ENCODE measurements around the gene POLR2A. TPM values are rescaled to one million over a fixed set of nuclear protein-coding genes. Genes with fewer than 3 reads are reported as not detected.

Gene POLR2A
- polyA plus RNA-seq, 3 donors, result 12.1 to 27.9 (median 25.4) TPM

DNA sequence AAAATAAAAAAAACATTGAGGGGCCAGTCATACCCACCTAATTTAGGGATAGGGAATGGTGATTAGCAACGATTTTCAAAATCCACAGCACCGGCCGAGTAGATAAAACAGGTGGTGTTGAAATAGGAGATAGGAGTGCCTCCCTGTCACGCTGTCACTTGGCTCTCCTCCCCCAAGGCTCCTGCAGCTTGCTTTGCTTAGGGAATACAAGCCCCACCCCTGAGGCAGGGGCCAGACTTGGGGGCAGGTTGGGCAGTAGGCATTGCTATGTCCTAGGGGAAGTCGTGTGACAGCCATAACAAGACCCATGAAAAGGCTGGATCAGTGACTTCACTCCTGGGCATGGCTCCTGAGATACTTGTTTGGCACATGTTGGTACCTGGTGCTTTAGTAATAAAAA, 25.8 kb downstream of the POLR2A start:
- Mint-ChIP-seq H3K36me3 (peaks cover 88 to 94% of the 10 kb centered on the region in 2 donors), H3K4me3 (no peak overlapping the region), H3K9me3 (no peaks in the 10 kb centered on the region), H3K27me3 (ENCODE audit: low read depth in 3 of 3) (peaks cover 0 to 2% (median 0%) of the 10 kb centered on the region in 3 donors), H3K27ac (no peak overlapping the region), H3K4me1 (peaks cover 7% of the 10 kb centered on the region)
- Histone ChIP-seq H3K4me1 (ENCODE audit: control insufficient read depth in 1 of 2, insufficient read depth in 2 of 2, low read length in 2 of 2) (peaks cover 1 to 6% of the 10 kb centered on the region in 2 donors), H3K9ac (ENCODE audit: insufficient read depth, low read length, poor library complexity, severe bottlenecking) (no peak overlapping the region), H3K9me3 (replicated peaks in 1 of 2; ENCODE audit: control insufficient read depth in 1 of 2, insufficient read depth in 1 of 2, low read length in 2 of 2) (no peaks in the 10 kb centered on the region), H3K27me3 (ENCODE audit: control insufficient read depth in 2 of 2, insufficient read depth in 2 of 2, low read length in 2 of 2) (no peaks in the 10 kb centered on the region), H3K36me3 (replicated peaks in 1 of 2; ENCODE audit: control insufficient read depth in 1 of 2, insufficient read depth in 2 of 2, low read length in 2 of 2) (peaks cover 81 to 95% of the 10 kb centered on the region in 2 donors), H3K4me3 (replicated peaks in 1 of 3; ENCODE audit: low read depth in 2 of 3, low read length in 3 of 3) (no peak overlapping the region), H3K27ac (ENCODE audit: low read depth in 1 of 2, low read length in 2 of 2) (no peak overlapping the region), H2AFZ (ENCODE audit: insufficient read depth, low read depth, low read length, poor library complexity, severe bottlenecking) (no peak overlapping the region), H3K79me2 (ENCODE audit: insufficient read depth, low read length) (no peaks in the 10 kb centered on the region), H4K20me1 (ENCODE audit: insufficient read depth, low read length) (peaks cover 33% of the 10 kb centered on the region), H3K4me2 (replicated peaks; ENCODE audit: extremely low read depth, low read length, poor library complexity, severe bottlenecking) (no peak overlapping the region)
- intact Hi-C loops (cut with micrococcal nuclease), result no loop called here
- no peak for DNase-seq
- TF ChIP-seq, protein P1, sequence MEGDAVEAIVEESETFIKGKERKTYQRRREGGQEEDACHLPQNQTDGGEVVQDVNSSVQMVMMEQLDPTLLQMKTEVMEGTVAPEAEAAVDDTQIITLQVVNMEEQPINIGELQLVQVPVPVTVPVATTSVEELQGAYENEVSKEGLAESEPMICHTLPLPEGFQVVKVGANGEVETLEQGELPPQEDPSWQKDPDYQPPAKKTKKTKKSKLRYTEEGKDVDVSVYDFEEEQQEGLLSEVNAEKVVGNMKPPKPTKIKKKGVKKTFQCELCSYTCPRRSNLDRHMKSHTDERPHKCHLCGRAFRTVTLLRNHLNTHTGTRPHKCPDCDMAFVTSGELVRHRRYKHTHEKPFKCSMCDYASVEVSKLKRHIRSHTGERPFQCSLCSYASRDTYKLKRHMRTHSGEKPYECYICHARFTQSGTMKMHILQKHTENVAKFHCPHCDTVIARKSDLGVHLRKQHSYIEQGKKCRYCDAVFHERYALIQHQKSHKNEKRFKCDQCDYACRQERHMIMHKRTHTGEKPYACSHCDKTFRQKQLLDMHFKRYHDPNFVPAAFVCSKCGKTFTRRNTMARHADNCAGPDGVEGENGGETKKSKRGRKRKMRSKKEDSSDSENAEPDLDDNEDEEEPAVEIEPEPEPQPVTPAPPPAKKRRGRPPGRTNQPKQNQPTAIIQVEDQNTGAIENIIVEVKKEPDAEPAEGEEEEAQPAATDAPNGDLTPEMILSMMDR (IDR thresholded peaks at IDR 0.05), result no peak
- WGBS (ENCODE audit: insufficient coverage), result no CpG with 5 or more reads among the region's 5 CpGs

GRCh38 chr17:7511108-7511507, 26.9 kb downstream of the POLR2A start:
- Mint-ChIP-seq H3K27ac (peak overlapping the region in 2 of 7 donors; percentile 13 to 65), H3K4me1 (peaks cover 18% of the 10 kb centered on the region), H3K9me3 (no peaks in the 10 kb centered on the region), H3K4me3 (no peak overlapping the region), H3K36me3 (peaks cover 78 to 83% of the 10 kb centered on the region in 2 donors), H3K27me3 (ENCODE audit: low read depth in 3 of 3) (peaks cover 0 to 4% (median 0%) of the 10 kb centered on the region in 3 donors)
- 98% methylated on average over 5 of the region's 10 CpGs for WGBS (ENCODE audit: insufficient coverage)
- no peak for DNase-seq
- peaks cover 70 to 85% of the 10 kb centered on the region in 2 donors for H3K36me3 ChIP-seq (replicated peaks in 1 of 2; ENCODE audit: control insufficient read depth in 1 of 2, insufficient read depth in 2 of 2, low read length in 2 of 2)
- H2AFZ ChIP-seq (ENCODE audit: insufficient read depth, low read depth, low read length, poor library complexity, severe bottlenecking), result no peak overlapping the region
- H3K79me2 ChIP-seq (ENCODE audit: insufficient read depth, low read length), result no peaks in the 10 kb centered on the region
- H3K9me3 ChIP-seq (replicated peaks in 1 of 2; ENCODE audit: control insufficient read depth in 1 of 2, insufficient read depth in 1 of 2, low read length in 2 of 2), result no peaks in the 10 kb centered on the region
- peaks cover 13 to 18% of the 10 kb centered on the region in 2 donors for H3K4me1 ChIP-seq (ENCODE audit: control insufficient read depth in 1 of 2, insufficient read depth in 2 of 2, low read length in 2 of 2)
- H3K9ac ChIP-seq (ENCODE audit: insufficient read depth, low read length, poor library complexity, severe bottlenecking), result no peak overlapping the region
- intact Hi-C loops (cut with micrococcal nuclease), result no loop called here
- no peak overlapping the region for H3K4me3 ChIP-seq (replicated peaks in 1 of 3; ENCODE audit: low read depth in 2 of 3, low read length in 3 of 3)
- H4K20me1 ChIP-seq (ENCODE audit: insufficient read depth, low read length), result peaks cover 31% of the 10 kb centered on the region
- H3K4me2 ChIP-seq (replicated peaks; ENCODE audit: extremely low read depth, low read length, poor library complexity, severe bottlenecking), result no peak overlapping the region
- TF ChIP-seq, protein P1 (IDR thresholded peaks at IDR 0.05), result no peak
- no peak overlapping the region for H3K27ac ChIP-seq (ENCODE audit: low read depth in 1 of 2, low read length in 2 of 2)
- no peaks in the 10 kb centered on the region for H3K27me3 ChIP-seq (ENCODE audit: control insufficient read depth in 2 of 2, insufficient read depth in 2 of 2, low read length in 2 of 2)

Measured in CD14-positive monocyte (primary cell).